Left ventricle myocardium inferior (tissue), 1 donor: ENCODE measurements around the gene COL19A1. TPM values are rescaled to one million over a fixed set of nuclear protein-coding genes. Genes with fewer than 3 reads are reported as not detected.

Experiments used
- DNase-seq: peaks from one replicate; pipeline ENCODE4 v3.0.0-alpha.2; 2020
- H3K27ac ChIP-seq: fragments of 200-600 bp; replicated peaks from 2 replicates; pipeline ENCODE4 v1.8.0; 2021
- H3K27me3 ChIP-seq: fragments of 200-600 bp; 2 replicates; pipeline ENCODE4 v1.8.0; 2021; ENCODE audit warnings: low read depth
- H3K36me3 ChIP-seq: fragments of 200-600 bp; 2 replicates; pipeline ENCODE4 v1.8.0; 2021
- H3K4me1 ChIP-seq: fragments of 200-600 bp; 2 replicates; pipeline ENCODE4 v1.8.0; 2021
- H3K4me3 ChIP-seq: fragments of 200-600 bp; 2 replicates; pipeline ENCODE4 v1.8.0; 2021; ENCODE audit warnings: mild to moderate bottlenecking, moderate library complexity
- H3K9me3 ChIP-seq: fragments of 200-600 bp; replicated peaks from 2 replicates; pipeline ENCODE4 v1.8.0; 2021
- intact Hi-C: fragments of 100-400 bp; cut with micrococcal nuclease; formaldehyde crosslinking; loops from one replicate; pipeline ENCODE4 v1.11.0; 2022
- total RNA-seq: library from RNA; stranded (reverse); fragmentation: NEBNext Ultra II Directional; extraction: Animal tissue kit (Norgen Biotek cat#: 25700); gene quantifications from one replicate; pipeline ENCODE4 v1.2.1, GENCODE V29; 2021
- TF ChIP-seq, protein P1 (sequence below): fragments of 200-600 bp; IDR thresholded peaks from 2 replicates; pipeline ENCODE4 v1.8.0; 2021; ENCODE audit warnings: antibody characterized with exemption, mild to moderate bottlenecking, borderline replicate concordance
- donor health status: DM: no; HTN: yes; CAD: no; lungs with severe emphysema.

The COL19A1 gene
- total RNA-seq, 1 donor from 2014 or later, result 1.9 TPM

DNA sequence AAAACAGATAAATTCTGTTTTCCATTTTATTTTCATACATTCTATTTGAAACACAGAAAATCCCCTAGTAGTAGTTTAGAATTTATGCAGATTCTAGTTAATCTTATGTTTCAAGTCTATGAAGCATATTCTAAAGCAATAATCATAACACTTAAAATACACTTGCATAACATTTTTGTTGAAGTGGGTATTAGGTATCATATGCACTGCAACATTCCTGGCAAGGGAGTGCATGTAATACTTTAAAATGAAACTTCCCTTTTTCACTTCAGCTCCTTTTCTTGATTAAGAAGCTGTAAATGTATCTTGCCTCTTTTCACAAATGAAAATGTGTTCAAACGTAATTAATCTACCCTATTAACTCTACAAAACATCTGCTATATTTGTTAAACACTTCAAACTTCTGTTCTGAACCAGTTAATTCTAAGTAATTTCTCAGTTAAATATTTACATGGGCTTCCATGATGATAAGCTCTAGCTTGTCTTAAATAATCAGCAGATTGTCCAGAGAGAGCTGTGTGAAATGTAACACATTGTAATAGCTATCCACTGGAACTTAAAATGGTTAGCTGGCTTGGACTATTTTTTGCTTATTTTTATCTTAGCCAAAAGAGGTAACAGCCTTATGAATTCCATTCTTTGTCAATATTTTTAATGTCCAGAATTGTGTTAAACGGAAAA is 192.8 kb downstream of the COL19A1 start:
- Histone ChIP-seq H3K4me1 (no peaks in the 10 kb centered on the region), H3K27ac (no peak overlapping the region), H3K36me3 (no peaks in the 10 kb centered on the region), H3K4me3 (no peak overlapping the region), H3K27me3 (no peaks in the 10 kb centered on the region), H3K9me3 (no peaks in the 10 kb centered on the region)
- intact Hi-C loops, result no loop called here
- TF ChIP-seq, protein P1, sequence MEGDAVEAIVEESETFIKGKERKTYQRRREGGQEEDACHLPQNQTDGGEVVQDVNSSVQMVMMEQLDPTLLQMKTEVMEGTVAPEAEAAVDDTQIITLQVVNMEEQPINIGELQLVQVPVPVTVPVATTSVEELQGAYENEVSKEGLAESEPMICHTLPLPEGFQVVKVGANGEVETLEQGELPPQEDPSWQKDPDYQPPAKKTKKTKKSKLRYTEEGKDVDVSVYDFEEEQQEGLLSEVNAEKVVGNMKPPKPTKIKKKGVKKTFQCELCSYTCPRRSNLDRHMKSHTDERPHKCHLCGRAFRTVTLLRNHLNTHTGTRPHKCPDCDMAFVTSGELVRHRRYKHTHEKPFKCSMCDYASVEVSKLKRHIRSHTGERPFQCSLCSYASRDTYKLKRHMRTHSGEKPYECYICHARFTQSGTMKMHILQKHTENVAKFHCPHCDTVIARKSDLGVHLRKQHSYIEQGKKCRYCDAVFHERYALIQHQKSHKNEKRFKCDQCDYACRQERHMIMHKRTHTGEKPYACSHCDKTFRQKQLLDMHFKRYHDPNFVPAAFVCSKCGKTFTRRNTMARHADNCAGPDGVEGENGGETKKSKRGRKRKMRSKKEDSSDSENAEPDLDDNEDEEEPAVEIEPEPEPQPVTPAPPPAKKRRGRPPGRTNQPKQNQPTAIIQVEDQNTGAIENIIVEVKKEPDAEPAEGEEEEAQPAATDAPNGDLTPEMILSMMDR, result no peak
- DNase-seq, result no peak

DNA sequence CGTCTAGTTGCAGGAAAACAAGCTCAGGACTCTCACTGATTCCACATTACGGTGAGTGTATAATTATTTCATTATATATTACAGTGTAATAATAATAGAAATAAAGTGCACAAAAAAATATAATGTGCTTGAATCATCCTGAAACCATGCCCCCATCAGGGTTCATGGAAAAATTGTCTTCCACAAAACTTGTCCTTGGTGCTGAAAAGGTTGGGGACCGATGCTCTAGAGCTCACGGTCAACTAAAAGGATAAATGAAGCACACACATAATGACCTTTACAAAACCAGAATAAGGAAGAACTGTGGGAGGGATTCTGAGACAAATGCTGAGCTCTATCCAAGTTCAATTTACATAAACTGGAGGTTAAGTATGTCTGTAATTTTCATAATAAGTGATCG is 194.3 kb downstream of the COL19A1 start:
- Histone ChIP-seq H3K27ac (no peak overlapping the region), H3K27me3 (no peaks in the 10 kb centered on the region), H3K36me3 (no peaks in the 10 kb centered on the region), H3K9me3 (no peaks in the 10 kb centered on the region), H3K4me1 (no peaks in the 10 kb centered on the region), H3K4me3 (no peak overlapping the region)
- no peak for DNase-seq
- intact Hi-C loops, result no loop called here
- TF ChIP-seq, protein P1, result no peak

DNA sequence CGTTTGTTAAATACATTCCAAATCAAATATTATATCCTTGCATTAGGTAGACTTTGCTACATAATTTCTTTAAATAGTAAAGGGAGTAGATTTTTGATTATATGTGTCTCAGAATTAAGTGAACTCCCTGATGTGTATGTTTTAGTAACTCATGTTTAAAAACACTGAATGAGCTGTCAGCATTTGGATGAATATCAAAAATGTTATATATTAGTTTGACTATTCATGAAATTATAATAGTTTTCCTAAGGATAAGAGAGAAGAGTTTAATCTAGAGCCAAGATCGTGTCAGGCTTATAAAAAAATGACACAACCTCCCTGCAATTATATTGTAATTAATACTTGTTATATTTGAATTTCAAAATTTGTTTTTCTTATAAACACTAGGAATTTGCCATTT is 195.2 kb downstream of the COL19A1 start:
- DNase-seq, result no peak
- TF ChIP-seq, protein P1, result no peak
- Histone ChIP-seq H3K4me1 (no peaks in the 10 kb centered on the region), H3K27me3 (no peaks in the 10 kb centered on the region), H3K36me3 (no peaks in the 10 kb centered on the region), H3K4me3 (no peak overlapping the region), H3K27ac (no peak overlapping the region), H3K9me3 (no peaks in the 10 kb centered on the region)
- intact Hi-C loops, result no loop called here

DNA sequence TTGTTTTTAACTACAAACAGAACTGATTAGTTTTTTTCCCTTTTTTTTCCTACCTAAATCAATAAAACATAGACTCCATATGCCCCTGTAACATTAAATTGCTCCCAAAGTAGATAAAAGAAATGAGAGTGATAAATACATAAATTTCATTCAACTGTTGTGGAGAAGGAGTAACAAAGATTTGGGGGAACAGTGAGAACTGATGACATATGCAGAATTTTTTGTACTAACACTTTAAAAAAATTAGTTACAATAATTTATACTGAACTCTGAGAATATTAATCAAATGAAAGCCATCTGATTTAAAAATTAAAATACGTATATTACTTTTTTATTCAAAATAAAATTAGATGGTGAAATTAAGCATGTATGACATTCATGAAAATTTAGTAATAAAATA is 195.7 kb downstream of the COL19A1 start:
- Histone ChIP-seq H3K27ac (no peak overlapping the region), H3K4me1 (no peaks in the 10 kb centered on the region), H3K4me3 (no peak overlapping the region), H3K27me3 (no peaks in the 10 kb centered on the region), H3K9me3 (no peaks in the 10 kb centered on the region), H3K36me3 (no peaks in the 10 kb centered on the region)
- TF ChIP-seq, protein P1, result no peak
- intact Hi-C loops, result no loop called here
- no peak for DNase-seq

DNA sequence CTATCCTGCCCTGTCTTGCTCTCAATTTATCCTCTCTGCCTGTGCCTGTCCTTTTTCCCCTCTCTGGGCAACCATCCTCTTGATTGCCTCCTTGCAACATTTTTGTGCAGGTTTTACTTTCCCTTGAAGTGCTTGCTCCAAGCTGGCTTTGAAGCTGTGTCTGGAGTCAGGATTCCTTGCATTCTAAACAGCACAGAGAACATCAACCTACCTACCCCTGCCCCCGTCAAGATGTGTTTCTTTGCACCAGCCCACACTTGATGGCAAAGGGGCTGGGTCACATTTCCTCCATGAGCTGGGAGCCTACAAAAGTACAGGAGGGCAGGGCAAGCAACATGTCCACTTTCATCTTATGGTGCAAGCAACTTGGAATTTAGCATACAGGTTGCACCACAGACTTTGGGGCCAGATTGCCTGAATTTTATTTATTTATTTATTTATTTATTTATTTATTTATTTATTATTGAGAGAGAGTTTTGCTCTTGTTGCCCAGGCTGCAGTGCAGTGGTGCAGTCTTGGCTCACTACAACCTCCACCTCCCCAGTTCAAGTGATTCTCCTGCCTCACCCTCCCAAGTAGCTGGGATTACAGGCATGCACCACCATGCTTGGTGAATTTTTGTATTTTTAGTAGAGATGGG is 206.3 kb downstream of the COL19A1 start:
- TF ChIP-seq, protein P1, result no peak

More for the DNA sequence above, 206.3 kb downstream of the COL19A1 start:
- no peak for DNase-seq
- Histone ChIP-seq H3K36me3 (no peaks in the 10 kb centered on the region), H3K27ac (no peak overlapping the region), H3K9me3 (no peaks in the 10 kb centered on the region), H3K4me1 (no peaks in the 10 kb centered on the region), H3K27me3 (no peaks in the 10 kb centered on the region), H3K4me3 (no peak overlapping the region)
- intact Hi-C loops, result no loop called here
